ENCODE results near the gene CPHXL. TPM values are rescaled to one million over a fixed set of nuclear protein-coding genes. Genes with fewer than 3 reads are reported as not detected.

CPHXL gene
- total RNA-seq, 2 experiments from 2014 or later, result not detected

DNA sequence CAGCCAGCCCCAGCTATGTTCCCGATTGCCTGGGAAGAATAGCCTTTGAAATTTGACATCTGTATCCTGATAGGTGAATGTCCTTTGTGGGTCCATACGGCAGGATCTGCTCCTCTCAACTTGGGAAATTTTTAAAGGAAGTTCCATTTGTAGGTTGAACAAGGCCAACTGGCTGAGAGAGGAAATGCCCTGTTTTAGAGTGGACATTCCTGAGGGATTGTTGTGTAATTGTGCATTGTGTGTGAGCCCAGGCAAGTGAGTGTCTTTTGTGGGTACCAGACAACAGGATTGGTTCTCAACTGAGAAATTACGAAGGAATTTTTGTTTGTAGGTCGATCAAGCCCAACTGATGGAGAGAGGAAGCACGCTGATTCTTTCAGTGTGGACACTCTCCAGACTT is 46.9 kb downstream of the CPHXL start:
- ATAC-seq (ENCODE audit: low read depth) (no peak), DNase-seq (no peak)
- Mint-ChIP-seq H3K36me3 (no peaks in the 10 kb centered on the region), H3K27me3 (no peaks in the 10 kb centered on the region), H3K9me3 (peaks cover 3% of the 10 kb centered on the region), H3K27ac (no peak overlapping the region), H3K4me1 (no peaks in the 10 kb centered on the region), H3K4me3 (no peak overlapping the region)
- POLR2A ChIA-PET, result no interaction called here

DNA sequence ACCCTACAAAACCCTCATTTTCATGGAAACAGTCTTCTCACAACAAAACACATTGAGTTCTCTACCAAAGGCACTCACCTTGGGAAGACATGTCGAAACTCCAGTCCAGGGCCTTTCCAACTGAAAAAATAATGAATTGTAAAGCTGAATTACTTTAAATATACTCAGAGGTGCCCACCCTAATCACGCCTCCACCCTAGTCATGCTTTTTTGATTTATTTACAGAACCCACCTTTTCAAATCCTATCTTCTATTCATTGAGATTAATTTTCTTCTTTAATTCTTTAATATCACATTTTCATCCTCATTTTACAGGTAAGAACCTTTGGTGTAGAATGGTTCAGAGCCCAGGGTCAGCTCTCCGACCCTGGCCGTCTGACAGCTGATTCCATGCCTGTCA is 49.4 kb downstream of the CPHXL start, which contains the start of gene CPHXL2:
Gene CPHXL2 (minus strand): TSS at position 101 of the 400 bp plus-strand sequence. CDS start 10 bp downstream, at position 91.
- DNase-seq (no peak), ATAC-seq (ENCODE audit: low read depth) (no peak)
- Mint-ChIP-seq H3K36me3 (no peaks in the 10 kb centered on the region), H3K27ac (no peak within 1 kb of the TSS), H3K4me3 (no peak within 1 kb of the TSS), H3K9me3 (no peaks in the 10 kb centered on the region), H3K4me1 (no peaks in the 10 kb centered on the region), H3K27me3 (no peaks in the 10 kb centered on the region)
- POLR2A ChIA-PET, result no interaction called here

DNA sequence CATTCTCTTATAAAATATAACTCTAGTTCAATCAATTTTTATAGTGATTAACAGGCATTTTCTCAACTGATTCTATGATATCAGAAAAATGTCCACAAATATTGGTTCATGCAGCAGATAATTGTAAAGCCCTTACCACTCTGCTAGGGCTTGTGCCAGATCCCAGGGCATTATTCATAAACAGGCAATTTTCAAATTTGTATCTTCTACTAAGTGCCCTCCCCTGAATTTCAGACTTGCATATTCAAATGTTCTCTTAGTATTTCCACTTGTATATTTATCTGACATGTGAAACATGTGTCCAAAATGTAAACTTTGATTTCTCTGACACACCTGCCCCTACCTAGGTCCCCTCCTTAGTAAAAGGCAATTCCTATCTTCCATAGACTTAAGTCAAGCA is 58.8 kb downstream of the CPHXL start:
- no peaks in the 10 kb centered on the region for H3K4me1 Mint-ChIP-seq
- no peaks in the 10 kb centered on the region for H3K9me3 Mint-ChIP-seq
- no peaks in the 10 kb centered on the region for H3K27me3 Mint-ChIP-seq
- DNase-seq (no peak), ATAC-seq (ENCODE audit: low read depth) (no peak)
- no peak overlapping the region for H3K4me3 Mint-ChIP-seq
- peaks cover 3% of the 10 kb centered on the region for H3K36me3 Mint-ChIP-seq
- H3K27ac Mint-ChIP-seq, result no peak overlapping the region
- POLR2A ChIA-PET, result no interaction called here

Other genes with a start within 250 kb of the CPHXL start
- gene CHST6, start 231.0 kb downstream of the CPHXL start, total RNA-seq, result under 1 TPM in 1 of 2 experiments, not detected in 1; 0.06 TPM
- not detected for gene CHST5, start 190.4 kb downstream of the CPHXL start, total RNA-seq
- 1 to 10 TPM; 2.8 to 3.4 TPM for gene TMEM231, start 170.2 kb downstream of the CPHXL start, total RNA-seq
- gene GABARAPL2, start 160.1 kb downstream of the CPHXL start, total RNA-seq, result 10 to 100 TPM; 71.6 to 72.9 TPM
- gene ADAT1, start 103.2 kb downstream of the CPHXL start, total RNA-seq, result 10 to 100 TPM; 66.1 to 72.1 TPM
- gene KARS1, start 78.8 kb downstream of the CPHXL start, total RNA-seq, result 100 to 1,000 TPM; 173 to 175 TPM
- gene TERF2IP, start 78.7 kb downstream of the CPHXL start, total RNA-seq, result 10 to 100 TPM; 78.6 to 79.4 TPM
- gene CPHXL2, start 49.5 kb downstream of the CPHXL start, total RNA-seq, result not detected
- gene DUXB, start 25.0 kb downstream of the CPHXL start, total RNA-seq, result not detected